BLaER1 (cell line): Measurements from ENCODE around the gene PIK3R5.
A peak's percentile ranks its signal among the peaks of the same experiment; 100 is the strongest.
"Not testable (repeated sequence)": the region's sequence is repeated elsewhere in the genome, so short reads cannot be mapped to it uniquely, and the experiment has no call there.

Experiments
- H3K27ac ChIP-seq: shearing (Covaris generic); formaldehyde crosslinking; 2 replicates; pipeline ENCODE4 v1.8.1; 2022
- H3K27me3 ChIP-seq: shearing (Covaris generic); formaldehyde crosslinking; 2 replicates; pipeline ENCODE4 v1.8.1; 2022
- H3K36me3 ChIP-seq: shearing (Covaris generic); formaldehyde crosslinking; 2 replicates; pipeline ENCODE4 v1.8.1; 2022
- H3K4me1 ChIP-seq: shearing (Covaris generic); formaldehyde crosslinking; 2 replicates; pipeline ENCODE4 v1.8.1; 2022
- H3K4me2 ChIP-seq: shearing (Covaris generic); formaldehyde crosslinking; 2 replicates; pipeline ENCODE4 v1.8.1; 2022
- H3K4me3 ChIP-seq: shearing (Covaris generic); formaldehyde crosslinking; 2 replicates; pipeline ENCODE4 v1.8.1; 2022
- H3K9ac ChIP-seq: shearing (Covaris generic); formaldehyde crosslinking; 2 replicates; pipeline ENCODE4 v1.8.1; 2022
- H3K9me3 ChIP-seq: shearing (Covaris generic); formaldehyde crosslinking; 2 replicates; pipeline ENCODE4 v1.8.1; 2022
- H4K20me1 ChIP-seq: shearing (Covaris generic); formaldehyde crosslinking; 2 replicates; pipeline ENCODE4 v1.8.1; 2022
- Cebpa-rat ChIP-seq: shearing (Covaris generic); IDR thresholded peaks from 2 replicates; pipeline ENCODE4 v1.8.1; 2022

The PIK3R5 gene

GRCh38 chr17:8986295-8986694 lies 20.8 kb upstream of the PIK3R5 start:
- peaks cover 24% of the 10 kb centered on the region for H3K4me1 ChIP-seq
- no peak overlapping the region for H3K9ac ChIP-seq
- no peaks in the 10 kb centered on the region for H4K20me1 ChIP-seq
- H3K36me3 ChIP-seq, result no peaks in the 10 kb centered on the region
- H3K27me3 ChIP-seq, result no peaks in the 10 kb centered on the region
- TF ChIP-seq Cebpa-rat, result no peak
- H3K4me3 ChIP-seq, result no peak overlapping the region
- no peak overlapping the region for H3K27ac ChIP-seq
- peaks cover 35% of the 10 kb centered on the region for H3K9me3 ChIP-seq
- peak overlapping the region; percentile 54 for H3K4me2 ChIP-seq

GRCh38 chr17:8985054-8985701 lies 19.7 kb upstream of the PIK3R5 start:
- no peak overlapping the region for H3K9ac ChIP-seq
- no peak overlapping the region for H3K27ac ChIP-seq
- H3K4me3 ChIP-seq, result no peak overlapping the region
- H3K9me3 ChIP-seq, result peaks cover 35% of the 10 kb centered on the region
- H3K36me3 ChIP-seq, result no peaks in the 10 kb centered on the region
- peak overlapping the region; percentile 54 for H3K4me2 ChIP-seq
- no peaks in the 10 kb centered on the region for H3K27me3 ChIP-seq
- no peaks in the 10 kb centered on the region for H4K20me1 ChIP-seq
- TF ChIP-seq Cebpa-rat, result no peak
- H3K4me1 ChIP-seq, result peaks cover 21% of the 10 kb centered on the region

- H3K36me3 ChIP-seq, H3K4me2 ChIP-seq, H3K27ac ChIP-seq, H3K9ac ChIP-seq, H3K27me3 ChIP-seq, H4K20me1 ChIP-seq, H3K4me3 ChIP-seq: not testable (repeated sequence)
- Histone ChIP-seq H3K9me3 (peaks cover 35% of the 10 kb centered on the region), H3K4me1 (peaks cover 12% of the 10 kb centered on the region)
Measured at GRCh38 chr17:8984225-8984624, 18.7 kb upstream of the PIK3R5 start.

GRCh38 chr17:8981443-8981842 lies 15.9 kb upstream of the PIK3R5 start:
- H3K9ac ChIP-seq, result no peak overlapping the region
- H3K4me2 ChIP-seq, result no peak overlapping the region
- no peaks in the 10 kb centered on the region for H3K27me3 ChIP-seq
- H3K27ac ChIP-seq, result no peak overlapping the region
- H3K36me3 ChIP-seq, result no peaks in the 10 kb centered on the region
- peaks cover 12% of the 10 kb centered on the region for H3K4me1 ChIP-seq
- no peak overlapping the region for H3K4me3 ChIP-seq
- peaks cover 16% of the 10 kb centered on the region for H3K9me3 ChIP-seq
- TF ChIP-seq Cebpa-rat, result no peak
- H4K20me1 ChIP-seq, result no peaks in the 10 kb centered on the region

GRCh38 chr17:8979715-8980114 lies 14.2 kb upstream of the PIK3R5 start:
- no peaks in the 10 kb centered on the region for H3K36me3 ChIP-seq

GRCh38 chr17:8976638-8977037 lies 11.1 kb upstream of the PIK3R5 start:
- H3K4me2 ChIP-seq, result no peak overlapping the region
- H3K9ac ChIP-seq, result no peak overlapping the region
- no peaks in the 10 kb centered on the region for H3K9me3 ChIP-seq
- H3K4me3 ChIP-seq, result no peak overlapping the region
- no peaks in the 10 kb centered on the region for H4K20me1 ChIP-seq
- no peaks in the 10 kb centered on the region for H3K36me3 ChIP-seq
- TF ChIP-seq Cebpa-rat, result no peak
- no peaks in the 10 kb centered on the region for H3K4me1 ChIP-seq
- H3K27me3 ChIP-seq, result no peaks in the 10 kb centered on the region
- H3K27ac ChIP-seq, result no peak overlapping the region

More at GRCh38 chr17:8979715-8980114, 14.2 kb upstream of the PIK3R5 start:
- Histone ChIP-seq H3K27me3 (no peaks in the 10 kb centered on the region), H3K9ac (no peak overlapping the region), H3K4me2 (no peak overlapping the region), H3K27ac (no peak overlapping the region), H3K9me3 (peaks cover 7% of the 10 kb centered on the region), H3K4me1 (no peaks in the 10 kb centered on the region), H3K4me3 (no peak overlapping the region), H4K20me1 (no peaks in the 10 kb centered on the region)
- TF ChIP-seq Cebpa-rat, result no peak

GRCh38 chr17:8975091-8975725 lies 9.7 kb upstream of the PIK3R5 start:
- Histone ChIP-seq H3K4me2 (no peak overlapping the region), H3K9me3 (no peaks in the 10 kb centered on the region), H3K9ac (no peak overlapping the region), H4K20me1 (no peaks in the 10 kb centered on the region), H3K4me3 (no peak overlapping the region), H3K36me3 (no peaks in the 10 kb centered on the region), H3K27me3 (no peaks in the 10 kb centered on the region), H3K4me1 (no peaks in the 10 kb centered on the region), H3K27ac (no peak overlapping the region)
- no peak for TF ChIP-seq Cebpa-rat

- no peaks in the 10 kb centered on the region for H4K20me1 ChIP-seq
- no peak for TF ChIP-seq Cebpa-rat
- H3K36me3 ChIP-seq, result no peaks in the 10 kb centered on the region
- no peak overlapping the region for H3K9ac ChIP-seq
- H3K4me1 ChIP-seq, result peaks cover 15% of the 10 kb centered on the region
- no peak overlapping the region for H3K27ac ChIP-seq
- no peaks in the 10 kb centered on the region for H3K27me3 ChIP-seq
- H3K4me3 ChIP-seq, result no peak overlapping the region
- peaks cover 7% of the 10 kb centered on the region; the same call in 1 of the 2 replicates for H3K9me3 ChIP-seq
- no peak overlapping the region for H3K4me2 ChIP-seq
Measured at GRCh38 chr17:8969901-8970300, 4.4 kb upstream of the PIK3R5 start.

- Histone ChIP-seq H3K9ac (no peak overlapping the region), H3K4me3 (no peak overlapping the region), H3K27ac (no peak overlapping the region), H3K9me3 (peaks cover 7% of the 10 kb centered on the region; the same call in 1 of the 2 replicates), H4K20me1 (peaks cover 11% of the 10 kb centered on the region), H3K4me1 (peaks cover 29% of the 10 kb centered on the region), H3K4me2 (no peak overlapping the region), H3K36me3 (no peaks in the 10 kb centered on the region), H3K27me3 (no peaks in the 10 kb centered on the region)
- no peak for TF ChIP-seq Cebpa-rat
Measured at GRCh38 chr17:8968503-8968902, 3.0 kb upstream of the PIK3R5 start.

GRCh38 chr17:8967861-8968260 lies 2.4 kb upstream of the PIK3R5 start:
- Histone ChIP-seq H3K36me3 (no peaks in the 10 kb centered on the region), H4K20me1 (peaks cover 17% of the 10 kb centered on the region), H3K27ac (no peak overlapping the region), H3K9ac (no peak overlapping the region), H3K27me3 (no peaks in the 10 kb centered on the region), H3K4me2 (no peak overlapping the region), H3K9me3 (peaks cover 7% of the 10 kb centered on the region; the same call in 1 of the 2 replicates), H3K4me1 (peaks cover 36% of the 10 kb centered on the region), H3K4me3 (no peak overlapping the region)
- no peak for TF ChIP-seq Cebpa-rat
